T-helper 2 cell treated with Interferon-gamma antibody and Interleukin-4, amounts not matched to agents 5 μg/mL and 100 μg/mL, for 36 hours (primary cell): ENCODE results near the gene FYCO1.
"Not testable (repeated sequence)": the region's sequence is repeated elsewhere in the genome, so short reads cannot be mapped to it uniquely, and the experiment has no call there.

Experiments
- DNase-seq: peaks from one replicate; pipeline ENCODE4 v3.0.0; 2021; ENCODE audit warnings: low spot score
- H3K27ac Mint-ChIP-seq: one replicate; pipeline ENCODE4 v1.8.0; 2021; ENCODE audit warnings: mild to moderate bottlenecking, mixed read lengths
- H3K27me3 Mint-ChIP-seq: one replicate; pipeline ENCODE4 v1.8.0; 2021; ENCODE audit warnings: low read depth, mixed read lengths
- H3K36me3 Mint-ChIP-seq: one replicate; pipeline ENCODE4 v1.8.0; 2021; ENCODE audit warnings: low read depth, mixed read lengths
- H3K4me1 Mint-ChIP-seq: one replicate; pipeline ENCODE4 v1.8.0; 2021; ENCODE audit warnings: low read depth, mixed read lengths
- H3K4me3 Mint-ChIP-seq: one replicate; pipeline ENCODE4 v1.8.0; 2022; ENCODE audit warnings: mild to moderate bottlenecking, moderate library complexity, mixed read lengths
- H3K9me3 Mint-ChIP-seq: one replicate; pipeline ENCODE4 v1.8.0; 2021; ENCODE audit warnings: mixed read lengths

FYCO1 gene

GRCh38 chr3:45997499-45997898 is 1.9 kb upstream of the FYCO1 start:
- peaks cover 18% of the 10 kb centered on the region for H3K27me3 Mint-ChIP-seq
- H3K27ac Mint-ChIP-seq, H3K9me3 Mint-ChIP-seq, H3K4me3 Mint-ChIP-seq, DNase-seq, H3K36me3 Mint-ChIP-seq: not testable (repeated sequence)
- peaks cover 24% of the 10 kb centered on the region for H3K4me1 Mint-ChIP-seq

- peaks cover 25% of the 10 kb centered on the region for H3K36me3 Mint-ChIP-seq
- peaks cover 11% of the 10 kb centered on the region for H3K27me3 Mint-ChIP-seq
- H3K4me3 Mint-ChIP-seq = peak overlapping the region; percentile 88
- DNase-seq = peak; percentile 47
- peaks cover 6% of the 10 kb centered on the region for H3K9me3 Mint-ChIP-seq
- peak overlapping the region; percentile 91 for H3K27ac Mint-ChIP-seq
- H3K4me1 Mint-ChIP-seq = peaks cover 42% of the 10 kb centered on the region
These were observed 997 bp downstream of the FYCO1 start for GRCh38 chr3:45994419-45995235.

DNA sequence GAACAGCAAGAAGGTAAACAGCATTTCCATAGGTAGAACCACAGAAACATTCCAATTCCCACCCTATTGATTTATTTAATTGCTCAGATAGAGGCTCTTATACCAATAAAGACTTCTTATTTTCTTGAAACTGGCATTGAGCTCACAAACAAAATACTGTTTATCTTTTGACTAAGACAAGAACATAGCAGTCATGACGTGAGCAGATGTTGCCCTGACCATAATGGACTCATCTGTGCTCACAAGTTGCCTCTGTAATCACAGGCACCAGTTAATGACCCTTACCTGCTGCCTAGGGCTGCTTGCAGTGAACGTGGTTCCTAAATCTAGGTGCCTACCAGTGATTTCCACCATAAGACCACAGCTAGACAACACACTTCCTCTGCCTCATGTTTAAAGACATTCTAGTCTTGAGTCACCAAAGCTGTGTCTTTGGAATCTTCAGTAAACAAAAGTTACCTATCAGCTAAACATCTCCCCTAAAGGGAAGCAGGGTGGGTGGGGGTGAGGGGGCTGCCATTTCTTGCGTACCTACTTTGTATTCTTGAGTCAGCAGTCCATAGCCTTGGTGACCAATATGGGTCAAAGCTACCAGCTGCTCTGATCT is 2.1 kb downstream of the FYCO1 start:
- peaks cover 31% of the 10 kb centered on the region for H3K36me3 Mint-ChIP-seq
- peaks cover 6% of the 10 kb centered on the region for H3K9me3 Mint-ChIP-seq
- H3K4me3 Mint-ChIP-seq = peak overlapping the region; percentile 69
- H3K27ac Mint-ChIP-seq = peak overlapping the region; percentile 72
- H3K4me1 Mint-ChIP-seq = peaks cover 49% of the 10 kb centered on the region
- peaks cover 7% of the 10 kb centered on the region for H3K27me3 Mint-ChIP-seq
- peak; percentile 50 for DNase-seq

GRCh38 chr3:45992821-45993221 is 2.8 kb downstream of the FYCO1 start:
- peaks cover 33% of the 10 kb centered on the region for H3K36me3 Mint-ChIP-seq
- H3K27me3 Mint-ChIP-seq = no peaks in the 10 kb centered on the region
- peaks cover 6% of the 10 kb centered on the region for H3K9me3 Mint-ChIP-seq
- peaks cover 52% of the 10 kb centered on the region for H3K4me1 Mint-ChIP-seq
- H3K27ac Mint-ChIP-seq = peak overlapping the region; percentile 67
- H3K4me3 Mint-ChIP-seq = peak overlapping the region; percentile 69
- no peak for DNase-seq

- Mint-ChIP-seq H3K9me3 (peaks cover 6% of the 10 kb centered on the region), H3K4me3 (peak overlapping the region; percentile 12), H3K36me3 (peaks cover 35% of the 10 kb centered on the region), H3K27ac (no peak overlapping the region), H3K27me3 (no peaks in the 10 kb centered on the region), H3K4me1 (peaks cover 52% of the 10 kb centered on the region)
- no peak for DNase-seq
These were observed 3.4 kb downstream of the FYCO1 start for GRCh38 chr3:45992133-45992729.

GRCh38 chr3:45991341-45991740 is 4.3 kb downstream of the FYCO1 start:
- Mint-ChIP-seq H3K36me3 (peaks cover 32% of the 10 kb centered on the region), H3K27me3 (no peaks in the 10 kb centered on the region), H3K4me1 (peaks cover 52% of the 10 kb centered on the region), H3K27ac (no peak overlapping the region), H3K4me3 (no peak overlapping the region), H3K9me3 (peaks cover 2% of the 10 kb centered on the region)
- no peak for DNase-seq

DNA sequence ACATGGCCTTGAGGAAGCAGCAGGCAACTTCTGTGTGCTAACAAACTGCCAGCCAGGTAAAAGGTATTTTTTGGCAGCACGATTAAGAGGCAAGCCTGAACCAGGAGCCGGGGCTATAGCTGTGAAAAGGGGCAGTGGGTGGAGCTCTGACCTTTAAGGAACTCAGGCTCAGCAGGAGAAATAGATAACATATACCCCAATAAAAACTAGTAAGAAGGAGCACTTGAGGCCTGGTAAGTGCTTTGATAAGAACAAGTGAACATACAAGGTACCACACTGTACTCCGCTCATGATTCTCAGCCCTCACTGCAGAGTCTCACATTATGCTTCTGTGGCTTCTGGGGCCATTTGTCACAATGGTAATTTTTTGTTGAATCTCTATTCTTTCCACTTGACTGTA is 5.4 kb downstream of the FYCO1 start:
- DNase-seq = no peak
- Mint-ChIP-seq H3K27me3 (no peaks in the 10 kb centered on the region), H3K27ac (no peak overlapping the region), H3K4me1 (peaks cover 55% of the 10 kb centered on the region), H3K36me3 (peaks cover 35% of the 10 kb centered on the region), H3K9me3 (no peaks in the 10 kb centered on the region), H3K4me3 (no peak overlapping the region)

DNA sequence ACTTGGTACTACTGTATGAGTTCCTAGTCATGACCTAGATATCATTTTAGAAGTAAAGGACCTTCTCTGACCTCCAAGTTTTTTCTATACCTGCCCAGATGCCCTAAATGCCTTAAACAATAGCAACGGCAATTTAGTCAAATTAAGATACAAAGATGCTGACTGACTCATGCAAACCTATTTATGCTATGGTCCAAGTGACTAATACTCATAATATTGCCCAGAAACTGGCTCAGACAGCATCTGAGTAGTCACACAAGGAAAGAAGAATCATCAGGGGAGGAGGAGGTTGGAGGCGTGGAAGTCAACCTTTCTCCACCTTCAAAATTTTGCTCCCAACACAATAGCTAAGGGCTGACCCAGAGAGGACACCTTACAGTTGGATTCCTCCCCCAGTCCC is 6.8 kb downstream of the FYCO1 start:
- H3K4me1 Mint-ChIP-seq = peaks cover 52% of the 10 kb centered on the region
- no peak overlapping the region for H3K27ac Mint-ChIP-seq
- no peaks in the 10 kb centered on the region for H3K27me3 Mint-ChIP-seq
- no peaks in the 10 kb centered on the region for H3K9me3 Mint-ChIP-seq
- peaks cover 47% of the 10 kb centered on the region for H3K36me3 Mint-ChIP-seq
- H3K4me3 Mint-ChIP-seq = no peak overlapping the region
- no peak for DNase-seq

GRCh38 chr3:45988362-45988761 is 7.3 kb downstream of the FYCO1 start:
- no peak overlapping the region for H3K27ac Mint-ChIP-seq
- no peak overlapping the region for H3K4me3 Mint-ChIP-seq
- DNase-seq = no peak
- no peaks in the 10 kb centered on the region for H3K27me3 Mint-ChIP-seq
- H3K36me3 Mint-ChIP-seq = peaks cover 51% of the 10 kb centered on the region
- H3K4me1 Mint-ChIP-seq = peaks cover 48% of the 10 kb centered on the region
- no peaks in the 10 kb centered on the region for H3K9me3 Mint-ChIP-seq

DNA sequence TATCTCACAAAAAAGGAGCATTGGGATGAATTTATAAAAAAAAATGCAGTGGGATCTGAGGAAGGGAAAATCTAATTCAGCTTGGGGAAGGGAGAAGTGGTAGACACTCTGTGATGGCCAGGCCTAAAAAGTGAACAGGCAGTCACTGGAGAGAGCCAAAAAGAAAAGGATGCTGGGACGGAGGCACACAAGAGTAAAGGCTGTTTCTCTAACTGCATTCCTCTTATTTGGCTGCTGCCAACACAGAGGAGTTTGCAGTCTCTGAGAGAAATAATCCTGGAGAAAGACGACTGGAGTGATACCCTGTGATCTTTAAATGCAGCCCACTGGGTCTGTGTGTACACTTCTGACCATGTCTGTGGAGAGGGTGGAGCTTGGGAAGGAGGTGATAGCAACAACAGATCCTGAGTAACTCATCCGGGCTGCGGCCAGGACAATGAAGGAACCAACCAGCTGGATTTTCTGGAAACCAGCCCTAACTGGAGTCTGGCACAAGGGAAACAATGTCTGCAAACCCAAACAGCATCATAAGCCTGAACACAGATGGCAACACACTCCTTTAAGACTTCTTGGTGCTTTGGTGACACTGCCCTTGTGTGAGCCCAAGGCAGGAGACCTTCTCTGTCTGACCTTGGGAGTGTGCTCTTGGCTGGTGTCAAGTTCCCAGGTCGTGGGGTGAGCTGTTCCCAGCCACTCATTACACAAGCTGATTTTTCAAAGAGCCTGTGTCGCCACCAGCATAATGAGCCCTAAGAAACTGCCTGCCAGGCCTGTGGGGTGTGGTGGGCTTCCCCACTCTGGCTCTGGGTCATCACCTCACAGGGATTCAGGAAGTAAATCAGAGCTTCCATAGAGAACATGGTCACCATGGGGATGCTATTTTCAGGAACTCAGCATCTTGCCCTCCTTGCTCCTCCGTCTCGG is 8.0 kb downstream of the FYCO1 start:
- Mint-ChIP-seq H3K36me3 (peaks cover 54% of the 10 kb centered on the region), H3K9me3 (no peaks in the 10 kb centered on the region), H3K4me3 (no peak overlapping the region), H3K27me3 (no peaks in the 10 kb centered on the region), H3K27ac (no peak overlapping the region), H3K4me1 (peaks cover 41% of the 10 kb centered on the region)
- DNase-seq = no peak

GRCh38 chr3:45986303-45986982 is 9.2 kb downstream of the FYCO1 start:
- H3K27ac Mint-ChIP-seq = peak overlapping the region; percentile 28
- peaks cover 52% of the 10 kb centered on the region for H3K36me3 Mint-ChIP-seq
- peaks cover 35% of the 10 kb centered on the region for H3K4me1 Mint-ChIP-seq
- H3K9me3 Mint-ChIP-seq = no peaks in the 10 kb centered on the region
- no peaks in the 10 kb centered on the region for H3K27me3 Mint-ChIP-seq
- no peak overlapping the region for H3K4me3 Mint-ChIP-seq
- DNase-seq = no peak

DNA sequence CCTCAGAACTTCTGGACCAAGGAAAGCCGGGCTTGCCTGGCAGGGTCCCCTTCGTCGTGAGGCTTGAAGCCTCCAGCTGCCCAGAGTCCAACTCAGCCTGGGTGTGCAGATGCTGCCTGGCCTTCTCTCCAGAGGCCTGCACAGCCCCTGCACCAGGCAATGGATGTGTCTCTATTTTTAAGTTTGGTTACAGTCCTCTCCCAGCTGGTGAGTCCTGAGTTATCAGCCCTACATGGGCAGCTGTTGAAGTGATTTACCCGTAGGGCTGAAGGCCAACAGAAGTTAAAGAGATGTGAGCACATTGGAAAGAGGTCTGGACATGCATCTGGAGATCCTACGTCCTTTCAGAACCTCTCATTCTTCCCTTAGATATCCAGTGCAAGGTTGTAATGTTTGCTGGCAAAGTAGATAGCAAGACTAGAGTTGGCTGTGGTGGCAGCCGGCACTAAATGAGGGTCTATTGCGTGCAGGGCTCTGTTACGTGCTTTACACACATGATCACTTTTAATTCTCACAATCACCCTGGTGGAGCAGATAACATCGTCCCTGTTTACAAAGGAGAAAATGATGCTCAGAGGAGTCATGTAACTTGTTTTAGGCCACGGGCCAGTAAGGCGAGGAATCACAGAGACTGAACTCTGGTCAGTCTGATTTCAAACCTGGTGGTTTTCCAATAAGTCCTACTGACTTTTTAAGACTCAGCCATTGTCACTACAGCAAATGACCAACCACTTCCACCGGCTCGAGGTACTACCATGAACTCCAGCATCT is 9.9 kb downstream of the FYCO1 start:
- H3K4me1 Mint-ChIP-seq = peaks cover 40% of the 10 kb centered on the region
- no peaks in the 10 kb centered on the region for H3K9me3 Mint-ChIP-seq
- H3K27me3 Mint-ChIP-seq = no peaks in the 10 kb centered on the region
- no peak overlapping the region for H3K4me3 Mint-ChIP-seq
- DNase-seq = no peak
- peaks cover 56% of the 10 kb centered on the region for H3K36me3 Mint-ChIP-seq
- no peak overlapping the region for H3K27ac Mint-ChIP-seq
